Measurements from ENCODE around the gene OR5K1. TPM values are rescaled to one million over a fixed set of nuclear protein-coding genes. Genes with fewer than 3 reads are reported as not detected.

The OR5K1 gene
- not detected in 2 replicates for total RNA-seq (2012; rRNA removed)
- polyA plus RNA-seq (2012; rRNA removed): not detected in 2 replicates
- polyA plus RNA-seq (2012; cell fraction: cytosol; rRNA removed): not detected in 2 replicates
- polyA plus RNA-seq (2012; cell fraction: nucleus; rRNA removed; ENCODE audit: low replicate concordance): not detected in 2 replicates
- Bru-seq, nascent RNA: not detected
- not detected for BruChase-seq, experiment 1, labeled RNA remaining after a 6-hour chase
- not detected for BruChase-seq, experiment 2, labeled RNA remaining after a 2-hour chase
- long read RNA-seq: 0 reads

DNA sequence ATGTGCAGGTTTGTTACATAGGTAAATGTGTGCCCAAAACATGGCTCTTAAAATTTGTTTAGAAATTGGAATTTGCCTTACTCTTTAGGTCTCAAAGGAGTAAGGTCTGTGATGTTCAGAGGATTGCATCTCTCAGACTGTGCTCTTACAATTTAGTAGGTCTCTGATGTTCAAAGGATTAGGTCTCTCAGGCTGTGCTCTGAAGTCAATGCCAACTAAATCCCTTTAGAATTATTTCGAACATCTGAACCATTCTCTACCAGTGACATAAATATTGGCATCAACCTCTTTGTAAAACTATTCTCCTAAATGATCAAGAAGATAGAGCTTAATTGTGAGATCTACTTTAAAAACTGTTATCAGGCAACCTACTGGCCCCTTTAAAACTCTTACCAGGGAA is at the start of gene OR5K1:
TSS of gene OR5K1 (plus strand) at position 301 of the 400 bp plus-strand sequence. CDS start 6,376 bp downstream, outside the sequence.
- H2AK5ac ChIP-seq (ENCODE audit: low read depth, low read length): no peak within 1 kb of the TSS
- H3K14ac ChIP-seq (replicated peaks; ENCODE audit: low read depth, low read length): no peak within 1 kb of the TSS
- TF ChIP-seq RAD21 (IDR thresholded peaks at IDR 0.05; ENCODE audit: low read length) (no peak), MAZ (IDR thresholded peaks at IDR 0.05; ENCODE audit: borderline replicate concordance, low read depth, low read length) (no peak), CHD1 (IDR thresholded peaks at IDR 0.05; ENCODE audit: low read depth, low read length) (no peak), BHLHE40 (IDR thresholded peaks at IDR 0.05; ENCODE audit: low read depth, low read length) (no peak), RFX5 (IDR thresholded peaks at IDR 0.05; ENCODE audit: low read depth, low read length) (no peak), POLR2A (IDR thresholded peaks at IDR 0.05; ENCODE audit: low read depth, low read length) (no peak), RCOR1 (IDR thresholded peaks at IDR 0.05; ENCODE audit: insufficient replicate concordance, low read length) (no peak), FOS (IDR thresholded peaks at IDR 0.05; ENCODE audit: low read depth, low read length) (no peak), NFE2L2 (IDR thresholded peaks at IDR 0.05; ENCODE audit: low read depth, low read length) (no peak), MXI1 (IDR thresholded peaks at IDR 0.05; ENCODE audit: borderline replicate concordance, low read depth, low read length) (no peak), CEBPB (IDR thresholded peaks at IDR 0.05; ENCODE audit: low read depth, low read length) (no peak)
- TF ChIP-seq, protein P1, sequence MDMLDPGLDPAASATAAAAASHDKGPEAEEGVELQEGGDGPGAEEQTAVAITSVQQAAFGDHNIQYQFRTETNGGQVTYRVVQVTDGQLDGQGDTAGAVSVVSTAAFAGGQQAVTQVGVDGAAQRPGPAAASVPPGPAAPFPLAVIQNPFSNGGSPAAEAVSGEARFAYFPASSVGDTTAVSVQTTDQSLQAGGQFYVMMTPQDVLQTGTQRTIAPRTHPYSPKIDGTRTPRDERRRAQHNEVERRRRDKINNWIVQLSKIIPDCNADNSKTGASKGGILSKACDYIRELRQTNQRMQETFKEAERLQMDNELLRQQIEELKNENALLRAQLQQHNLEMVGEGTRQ (IDR thresholded peaks at IDR 0.05; ENCODE audit: low read depth, low read length): no peak
- H2BK5ac ChIP-seq (ENCODE audit: low read depth, low read length, poor library complexity, severe bottlenecking): no peak within 1 kb of the TSS
- H4K5ac ChIP-seq (ENCODE audit: low read depth, low read length): no peak within 1 kb of the TSS
- no peak within 1 kb of the TSS for H2BK120ac ChIP-seq (ENCODE audit: low read depth, low read length)
- H4K20me1 ChIP-seq (ENCODE audit: insufficient read depth, low read length): no peaks in the 10 kb centered on the region
- no CpG with 5 or more reads among the region's 1 CpG for WGBS, 2 experiments (ENCODE audit: extremely low coverage in 2 of 2, insufficient read length in 1 of 2)
- no peak within 1 kb of the TSS for H4K91ac ChIP-seq (ENCODE audit: insufficient read depth, low read depth, low read length)
- H2AFZ ChIP-seq (replicated peaks; ENCODE audit: low read length, poor library complexity): no peak within 1 kb of the TSS
- H3K18ac ChIP-seq (ENCODE audit: low read depth, low read length): no peak within 1 kb of the TSS
- H2AK9ac ChIP-seq (replicated peaks; ENCODE audit: low read depth, low read length, poor library complexity): no peak within 1 kb of the TSS
- H3K4me1 ChIP-seq (ENCODE audit: control insufficient read depth, insufficient read depth, low read length): no peaks in the 10 kb centered on the region
- no peak within 1 kb of the TSS for H3K4ac ChIP-seq (ENCODE audit: low read depth, low read length)
- in situ Hi-C loops (cut with MboI; ENCODE audit: low sequenced_read_pairs): loop anchor here (25.0 kb wide), 1 partner anchor 101 kb away; the partner anchor contains the start of gene OR5K4
- H3K9me3 ChIP-seq (ENCODE audit: control insufficient read depth, insufficient read depth, low read length): no peaks in the 10 kb centered on the region
- H3K36me3 ChIP-seq (ENCODE audit: control insufficient read depth, insufficient read depth, low read length): no peaks in the 10 kb centered on the region
- no peaks in the 10 kb centered on the region for H3K9me1 ChIP-seq (ENCODE audit: insufficient read depth, low read length)
- no peak within 1 kb of the TSS for H3K9ac ChIP-seq (ENCODE audit: low read depth, low read length)
- no peak within 1 kb of the TSS for H3K56ac ChIP-seq (ENCODE audit: extremely low read depth, insufficient read depth, low read length)
- no peak within 1 kb of the TSS for H4K8ac ChIP-seq (ENCODE audit: low read depth in 2 of 2, low read length in 2 of 2)
- BruUV-seq (replicated peaks): no TSS peak
- no peak for ATAC-seq (ENCODE audit: low read depth)
- intact Hi-C loops (cut with micrococcal nuclease): no loop called here
- H3K4me2 ChIP-seq (ENCODE audit: low read depth, low read length): no peak within 1 kb of the TSS
- no peak within 1 kb of the TSS for H3K23ac ChIP-seq (ENCODE audit: low read depth, low read length)
- ChIA-PET POLR2A (ENCODE audit: unreplicated experiment) (no interaction called here), CTCF (no interaction called here)
- dilution Hi-C loops (cut with HindIII; ENCODE audit: low sequenced_read_pairs, unreplicated experiment): no loop called here
- DNase-seq: no peak
- H3K4me3 ChIP-seq (ENCODE audit: insufficient read depth, low read depth, low read length): no peak within 1 kb of the TSS
- no peaks in the 10 kb centered on the region for H3K27me3 ChIP-seq (ENCODE audit: control insufficient read depth, insufficient read depth, low read length)
- no peak within 1 kb of the TSS for H2BK20ac ChIP-seq (ENCODE audit: low read depth, low read length)
- no peak within 1 kb of the TSS for H2BK15ac ChIP-seq (ENCODE audit: low read depth, low read length)
- no peak within 1 kb of the TSS for H3K27ac ChIP-seq (ENCODE audit: insufficient read depth, low read length)
- H3K79me1 ChIP-seq (ENCODE audit: low read depth in 1 of 2, low read length in 2 of 2): no peaks in the 10 kb centered on the region
